D721Med (cell line): ENCODE data around the gene IHH.

ENCODE experiments used
- DNase-seq: peaks from one replicate; pipeline ENCODE4 v3.0.0; 2011; ENCODE audit warnings: low spot score; ENCODE audit not compliant: insufficient read length
- FAIRE-seq: peaks from 2 replicates; lab custom pipeline; 2011; peaks lifted over from hg19 to GRCh38; lab: Jason Lieb, UNC
- CTCF ChIP-seq: IDR thresholded peaks from 2 replicates; pipeline ENCODE4 v1.5.1; 2012; ENCODE audit warnings: mild to moderate bottlenecking, control low read depth; ENCODE audit not compliant: insufficient read depth; ENCODE audit errors: missing control alignments

IHH gene

DNA sequence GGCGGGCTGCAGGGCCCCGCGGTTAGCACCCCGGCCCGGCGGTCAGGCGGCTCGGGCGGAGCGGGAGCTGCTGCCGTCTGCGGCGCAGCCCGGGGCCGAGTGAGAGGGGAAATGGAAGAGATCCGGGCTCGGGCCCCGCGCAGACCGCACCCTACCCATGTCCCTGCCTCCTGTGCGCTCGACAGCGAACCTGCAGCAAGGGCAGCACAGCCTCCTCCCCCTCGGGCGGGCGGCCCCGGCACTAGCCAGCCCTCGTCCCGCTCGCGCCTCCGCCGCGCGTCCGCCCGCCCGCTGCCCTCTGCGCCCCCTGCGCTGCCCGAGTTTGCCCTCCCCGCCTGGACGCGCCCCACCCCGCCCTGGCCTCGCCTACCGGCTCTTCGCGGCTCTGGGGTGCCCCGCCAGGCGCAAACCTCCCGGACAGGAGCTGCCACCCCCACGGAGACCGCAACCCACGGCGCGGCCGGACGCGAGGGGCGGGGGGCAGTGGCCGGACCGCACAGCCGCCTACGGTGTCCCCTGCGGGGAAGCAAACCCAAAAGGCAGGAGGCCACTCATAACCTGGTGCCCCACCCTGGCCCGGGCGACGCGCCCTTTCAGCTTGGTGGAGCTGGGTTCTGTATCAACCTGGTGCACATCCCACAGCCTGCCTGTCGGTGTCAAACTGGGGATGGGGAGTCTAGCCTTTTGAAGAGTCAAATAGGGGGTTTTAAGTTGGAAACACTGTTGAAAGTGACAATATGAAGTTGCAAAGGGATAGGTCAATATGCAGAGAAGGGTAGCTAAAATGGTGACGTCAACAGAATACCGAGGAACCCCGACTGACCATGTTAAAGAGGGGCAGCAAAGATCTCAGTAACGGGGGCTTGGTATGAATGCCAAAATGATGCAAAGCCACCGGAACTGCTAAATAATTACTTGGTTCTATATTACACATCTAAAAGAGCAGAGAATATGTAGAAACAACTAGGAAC lies at the start of gene IHH:
Gene IHH (minus strand): TSS at position 101 of the 971 bp plus-strand sequence. CDS start 454 bp downstream, outside the sequence.
- TF ChIP-seq CTCF: no peak
- DNase-seq: no peak
- no peak for FAIRE-seq

DNA sequence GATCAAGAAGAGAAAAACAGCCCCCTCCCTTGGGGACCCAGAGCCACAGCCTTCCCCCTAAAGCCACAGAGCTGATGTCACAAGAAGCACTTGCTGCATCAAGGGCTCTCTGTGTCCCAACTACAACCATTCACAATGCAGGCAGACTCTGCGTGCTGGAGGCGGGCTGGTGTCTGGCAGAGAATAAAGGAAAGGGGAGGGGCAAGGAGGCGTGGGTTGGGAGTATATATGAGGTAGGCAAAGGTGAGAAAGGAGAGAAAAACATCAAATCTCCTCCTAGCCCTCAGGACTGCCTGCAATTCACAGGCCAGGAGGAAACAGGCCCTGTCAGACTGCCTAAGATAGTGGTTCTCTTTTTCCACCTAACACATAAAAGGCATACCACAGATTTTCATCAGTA lies 48.8 kb upstream of the IHH start:
- DNase-seq (no peak), FAIRE-seq (no peak)
- no peak for TF ChIP-seq CTCF

GRCh38 chr2:219107758-219108157 lies 47.0 kb upstream of the IHH start:
- no peak for TF ChIP-seq CTCF
- no peak for DNase-seq
- no peak for FAIRE-seq

DNA sequence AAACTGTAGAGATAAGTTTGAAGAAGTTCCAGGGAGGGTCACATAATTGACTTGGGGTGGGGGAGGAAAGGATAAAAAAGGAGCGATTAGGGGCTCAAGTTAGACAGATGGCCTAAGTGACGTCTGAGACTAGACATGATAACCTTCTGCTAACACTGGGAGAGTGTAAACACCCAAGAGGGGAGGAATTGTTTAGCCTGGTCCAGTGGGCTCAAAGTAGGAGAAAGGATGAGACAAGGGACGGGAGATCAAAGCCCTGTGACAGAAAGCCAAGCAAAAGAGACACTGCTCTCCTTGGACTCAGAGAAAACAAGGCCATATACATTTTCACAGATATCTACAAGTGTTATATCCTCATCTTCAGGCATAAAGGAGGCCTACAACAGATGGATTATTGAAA lies 45.5 kb upstream of the IHH start:
- no peak for TF ChIP-seq CTCF
- DNase-seq (no peak), FAIRE-seq (no peak)

- FAIRE-seq (peak; percentile 44), DNase-seq (peak; percentile 25)
- TF ChIP-seq CTCF: peak; percentile 60
These were observed 43.6 kb upstream of the IHH start for GRCh38 chr2:219104107-219105035.

- no peak for TF ChIP-seq CTCF
- FAIRE-seq (no peak), DNase-seq (no peak)
These were observed 38.6 kb upstream of the IHH start for GRCh38 chr2:219099329-219099728.
